ENCODE results near the gene STPG4. TPM values are rescaled to one million over a fixed set of nuclear protein-coding genes. Genes with fewer than 3 reads are reported as not detected.

STPG4 gene
- total RNA-seq, 1 donor from 2014 or later, result under 0.01 TPM

GRCh38 chr2:47051562-47051961 is 103.5 kb downstream of the STPG4 start:
- TF ChIP-seq CTCF (IDR thresholded peaks at IDR 0.05; ENCODE audit: insufficient read depth, low read length, severe bottlenecking), result no peak
- no peaks in the 10 kb centered on the region for H3K27me3 ChIP-seq (ENCODE audit: control insufficient read depth, insufficient read depth, low read length)
- DNase-seq (ENCODE audit: low read depth), result no peak
- H3K36me3 ChIP-seq (ENCODE audit: control insufficient read depth, insufficient read depth, low read length), result peaks cover 27% of the 10 kb centered on the region
- no peak overlapping the region for H3K4me3 ChIP-seq (ENCODE audit: low read depth, low read length)
- FAIRE-seq, result no peak

- Histone ChIP-seq H3K4me3 (ENCODE audit: low read depth, low read length) (no peak overlapping the region), H3K27me3 (ENCODE audit: control insufficient read depth, insufficient read depth, low read length) (no peaks in the 10 kb centered on the region), H3K36me3 (ENCODE audit: control insufficient read depth, insufficient read depth, low read length) (peaks cover 30% of the 10 kb centered on the region)
- no peak for DNase-seq (ENCODE audit: low read depth)
- no peak for TF ChIP-seq CTCF (IDR thresholded peaks at IDR 0.05; ENCODE audit: insufficient read depth, low read length, severe bottlenecking)
- no peak for FAIRE-seq
These were observed 104.3 kb downstream of the STPG4 start for GRCh38 chr2:47050762-47051161.

DNA sequence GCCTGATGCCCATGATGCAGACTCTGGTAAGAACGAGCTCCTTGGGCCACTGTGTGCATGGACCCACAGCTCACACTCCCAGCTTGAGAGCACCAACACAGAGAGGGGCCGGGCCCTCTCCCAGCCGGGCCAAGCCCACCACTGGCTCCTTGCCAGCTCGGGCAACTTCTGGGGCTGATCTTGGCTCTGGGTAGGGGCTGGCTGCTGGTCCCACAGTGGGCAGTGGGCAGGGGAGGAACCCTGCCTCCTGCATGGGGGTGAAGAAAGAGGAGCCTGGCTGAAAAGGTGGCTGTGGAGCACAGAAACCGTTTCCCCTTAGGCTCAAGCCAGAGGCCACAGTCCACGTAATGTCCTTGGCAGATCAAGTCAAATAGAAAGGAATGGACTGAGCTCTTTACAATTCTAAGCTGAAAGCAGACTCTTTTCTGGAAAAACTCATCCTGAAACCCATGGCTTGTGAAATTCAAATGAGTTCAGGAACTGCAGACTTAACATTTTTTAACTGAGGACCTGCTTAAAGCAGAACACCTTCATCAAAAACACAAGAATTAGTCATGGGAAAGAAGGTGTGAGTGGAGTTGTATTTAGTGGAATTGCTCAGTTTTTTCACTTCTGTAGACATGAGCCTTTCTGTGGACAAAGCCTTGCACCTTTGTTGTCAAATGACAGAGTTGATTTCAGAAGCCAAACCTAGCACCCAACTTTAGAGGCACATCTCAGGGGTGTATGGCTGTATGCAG is 104.9 kb downstream of the STPG4 start:
- no peak for TF ChIP-seq CTCF (IDR thresholded peaks at IDR 0.05; ENCODE audit: insufficient read depth, low read length, severe bottlenecking)
- DNase-seq (ENCODE audit: low read depth) (no peak), FAIRE-seq (no peak)
- H3K36me3 ChIP-seq (ENCODE audit: control insufficient read depth, insufficient read depth, low read length), result peaks cover 33% of the 10 kb centered on the region
- H3K27me3 ChIP-seq (ENCODE audit: control insufficient read depth, insufficient read depth, low read length), result no peaks in the 10 kb centered on the region
- H3K4me3 ChIP-seq (ENCODE audit: low read depth, low read length), result no peak overlapping the region

DNA sequence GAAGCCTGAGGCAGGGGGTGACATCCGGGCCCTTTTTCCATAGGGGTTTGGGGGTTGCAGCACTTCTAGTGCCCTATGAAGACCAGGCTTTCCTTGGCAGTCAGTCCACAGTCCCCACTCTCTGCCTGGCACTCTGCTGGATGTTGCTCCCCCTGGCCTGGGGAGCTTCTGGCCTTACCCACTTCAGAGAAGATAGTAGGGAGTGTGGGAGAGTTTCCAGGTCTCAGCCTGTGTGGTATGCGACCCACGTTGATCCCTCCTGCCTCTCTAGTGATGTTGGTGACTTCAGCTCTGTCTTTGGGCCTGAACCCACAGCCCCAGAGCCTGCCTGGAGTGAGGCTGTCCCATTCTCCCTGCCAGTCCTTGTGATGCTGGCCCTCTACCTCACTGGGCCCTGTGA is 105.6 kb downstream of the STPG4 start:
- H3K36me3 ChIP-seq (ENCODE audit: control insufficient read depth, insufficient read depth, low read length), result peaks cover 32% of the 10 kb centered on the region
- H3K4me3 ChIP-seq (ENCODE audit: low read depth, low read length), result no peak overlapping the region
- no peak for TF ChIP-seq CTCF (IDR thresholded peaks at IDR 0.05; ENCODE audit: insufficient read depth, low read length, severe bottlenecking)

DNA sequence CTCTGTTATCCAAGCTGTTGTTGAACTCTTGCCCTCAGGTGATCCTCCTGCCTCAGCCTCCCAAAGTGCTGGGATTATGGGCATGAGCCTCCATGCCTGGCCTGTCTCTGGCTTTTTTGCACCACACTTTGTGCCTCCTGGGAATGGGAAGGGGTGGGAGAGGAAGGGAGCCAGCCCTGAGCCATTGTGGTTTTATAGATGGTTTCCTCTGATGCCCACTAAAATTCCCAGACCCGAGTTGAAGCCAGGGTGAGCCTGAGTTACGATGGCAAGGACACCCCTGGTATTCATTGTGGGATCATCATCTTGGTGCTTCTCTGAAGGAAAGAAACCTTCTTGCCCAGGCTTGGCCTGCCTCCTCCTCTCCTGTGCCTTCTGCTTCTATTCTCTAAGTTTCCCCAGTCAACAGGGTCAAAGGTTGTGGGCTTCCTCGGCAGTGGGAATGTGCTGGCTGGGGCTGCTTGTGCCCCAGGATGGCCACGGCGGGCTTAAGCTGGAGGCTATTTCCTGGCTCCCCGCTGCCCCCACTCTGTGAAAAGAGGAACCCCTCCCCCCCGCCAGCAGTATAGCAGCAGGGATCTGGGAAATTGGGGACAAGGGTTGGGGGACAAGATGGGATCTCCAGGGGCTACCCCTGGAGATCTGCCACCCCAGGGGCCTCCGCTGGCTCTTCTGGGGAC is 106.2 kb downstream of the STPG4 start:
- no peak for FAIRE-seq
- Histone ChIP-seq H3K27me3 (ENCODE audit: control insufficient read depth, insufficient read depth, low read length) (no peaks in the 10 kb centered on the region), H3K4me3 (ENCODE audit: low read depth, low read length) (no peak overlapping the region), H3K36me3 (ENCODE audit: control insufficient read depth, insufficient read depth, low read length) (peaks cover 29% of the 10 kb centered on the region)
- no peak for DNase-seq (ENCODE audit: low read depth)
- TF ChIP-seq CTCF (IDR thresholded peaks at IDR 0.05; ENCODE audit: insufficient read depth, low read length, severe bottlenecking), result no peak

More for the DNA sequence above, 105.6 kb downstream of the STPG4 start:
- DNase-seq (ENCODE audit: low read depth) (no peak), FAIRE-seq (no peak)
- H3K27me3 ChIP-seq (ENCODE audit: control insufficient read depth, insufficient read depth, low read length), result no peaks in the 10 kb centered on the region

Data from bronchial epithelial cell (primary cell).